ENCODE measurements around the gene NOP56.

- TF ChIP-seq CTCF (IDR thresholded peaks at IDR 0.05; ENCODE audit: insufficient read depth, low read length), result no peak
- no peak for TF ChIP-seq REST (IDR thresholded peaks at IDR 0.05; ENCODE audit: insufficient replicate concordance, low read depth)
- no peak for TF ChIP-seq POLR2AphosphoS5 (IDR thresholded peaks at IDR 0.05; ENCODE audit: low read depth)
- TF ChIP-seq SPI1 (IDR thresholded peaks at IDR 0.05; ENCODE audit: borderline replicate concordance, low read depth), result no peak
- no peak for TF ChIP-seq GABPA (IDR thresholded peaks at IDR 0.05; ENCODE audit: low read depth)
These were observed 49.2 kb downstream of the NOP56 start for GRCh38 chr20:2701671-2702081.
